NCI-H1092 treated with DMSO at 0.1 percent for 48 hours (cell line): ENCODE measurements around the gene GRIN2C.

ENCODE experiments used
- DNase-seq: peaks from one replicate; lab custom pipeline; 2025; lab: John Stamatoyannopoulos, UW

The GRIN2C gene

DNA sequence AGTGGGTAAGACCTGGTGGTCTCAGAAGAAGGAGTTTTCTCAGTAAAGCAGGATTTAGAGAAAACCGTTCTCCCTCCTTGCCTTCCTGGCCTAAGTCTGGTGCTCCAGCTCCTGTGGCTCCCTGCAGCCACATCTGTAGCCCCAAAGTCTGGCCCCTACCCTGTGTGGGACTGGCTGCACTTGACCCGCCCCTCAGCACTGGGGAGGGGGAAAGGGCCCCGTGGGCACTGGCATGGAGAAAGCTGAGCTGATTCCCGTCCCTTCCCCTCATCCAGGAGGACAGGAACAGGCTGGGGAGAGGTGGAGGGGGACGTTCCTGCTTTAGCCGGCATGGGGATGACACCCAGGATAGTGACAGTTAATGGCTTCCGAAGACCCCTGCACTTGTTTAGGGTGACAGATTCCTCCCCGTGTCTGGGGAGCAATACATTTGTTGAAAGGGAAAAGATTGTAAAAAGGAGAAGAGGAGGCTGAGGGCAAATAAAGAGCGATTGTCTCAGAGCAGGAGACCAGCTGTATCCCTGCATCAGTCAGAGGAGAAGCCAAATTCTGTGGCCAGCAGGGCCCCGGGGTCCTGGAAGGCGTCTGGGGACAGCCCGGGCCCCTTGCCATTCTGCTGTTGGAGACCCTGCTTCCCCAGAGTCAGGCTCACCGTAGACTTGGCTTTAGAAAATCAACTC lies 37.9 kb downstream of the GRIN2C start:
- DNase-seq, result no peak

DNA sequence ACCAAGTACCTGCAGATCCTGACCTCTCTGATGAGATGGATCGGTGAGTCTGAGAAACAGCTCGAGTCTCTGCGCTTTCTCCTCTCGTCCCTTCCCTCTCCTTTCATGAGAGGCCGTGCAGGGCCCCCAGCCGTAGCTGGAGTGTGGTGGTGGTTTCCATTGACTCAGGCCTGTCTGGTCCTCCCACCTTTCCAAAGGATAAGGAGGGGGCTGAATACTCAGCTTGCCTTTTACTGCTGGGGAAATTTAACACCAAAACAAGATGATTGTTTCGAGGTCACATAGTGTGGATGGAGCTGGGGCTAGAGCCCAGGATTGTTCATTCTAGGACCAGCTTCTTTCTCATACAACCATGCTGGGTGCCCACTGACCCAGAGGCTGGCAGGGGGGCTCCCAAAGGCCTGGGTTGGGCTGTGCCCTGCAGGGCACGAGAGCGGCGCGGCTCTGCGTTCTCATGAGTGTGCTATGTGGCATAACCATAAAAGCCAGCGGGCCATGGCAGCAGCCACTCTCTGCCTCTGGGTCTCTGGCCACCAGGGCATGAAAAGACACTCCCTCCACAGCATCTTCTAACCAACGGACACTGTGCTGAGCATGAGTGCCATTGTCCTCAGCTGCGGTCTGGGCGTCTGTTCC lies 39.8 kb downstream of the GRIN2C start:
- DNase-seq, result no peak

DNA sequence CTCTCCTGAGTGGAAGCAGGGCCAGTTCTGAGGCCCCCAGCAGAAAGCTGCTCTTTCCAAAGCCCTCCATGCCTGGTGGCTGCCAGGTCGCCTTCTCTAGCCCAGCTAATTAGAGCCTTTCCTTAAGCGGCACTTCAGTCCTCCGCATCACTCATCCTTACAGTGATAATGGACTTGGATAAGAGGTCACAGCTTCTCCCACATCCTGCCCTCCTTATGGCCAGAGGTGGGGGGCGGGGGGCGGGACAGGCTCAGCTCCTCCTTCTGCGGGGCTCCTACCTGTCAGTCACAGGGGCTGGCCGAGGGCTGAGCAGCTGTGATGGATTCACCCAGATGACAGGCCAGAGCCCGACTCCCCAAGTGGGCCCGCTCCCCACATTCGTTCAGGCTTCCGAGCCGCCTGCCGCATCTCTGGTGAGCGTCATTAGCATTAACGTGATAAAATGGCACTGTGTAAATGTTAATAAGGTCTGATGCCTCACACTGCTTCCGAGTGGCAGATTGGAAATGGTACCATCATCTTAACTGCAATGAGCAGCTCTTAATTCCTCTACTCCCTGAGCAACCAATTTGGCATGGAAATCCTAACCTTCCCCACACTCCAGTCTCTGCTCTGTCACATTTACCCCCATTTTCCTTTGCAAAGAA lies 41.3 kb downstream of the GRIN2C start:
- no peak for DNase-seq

DNA sequence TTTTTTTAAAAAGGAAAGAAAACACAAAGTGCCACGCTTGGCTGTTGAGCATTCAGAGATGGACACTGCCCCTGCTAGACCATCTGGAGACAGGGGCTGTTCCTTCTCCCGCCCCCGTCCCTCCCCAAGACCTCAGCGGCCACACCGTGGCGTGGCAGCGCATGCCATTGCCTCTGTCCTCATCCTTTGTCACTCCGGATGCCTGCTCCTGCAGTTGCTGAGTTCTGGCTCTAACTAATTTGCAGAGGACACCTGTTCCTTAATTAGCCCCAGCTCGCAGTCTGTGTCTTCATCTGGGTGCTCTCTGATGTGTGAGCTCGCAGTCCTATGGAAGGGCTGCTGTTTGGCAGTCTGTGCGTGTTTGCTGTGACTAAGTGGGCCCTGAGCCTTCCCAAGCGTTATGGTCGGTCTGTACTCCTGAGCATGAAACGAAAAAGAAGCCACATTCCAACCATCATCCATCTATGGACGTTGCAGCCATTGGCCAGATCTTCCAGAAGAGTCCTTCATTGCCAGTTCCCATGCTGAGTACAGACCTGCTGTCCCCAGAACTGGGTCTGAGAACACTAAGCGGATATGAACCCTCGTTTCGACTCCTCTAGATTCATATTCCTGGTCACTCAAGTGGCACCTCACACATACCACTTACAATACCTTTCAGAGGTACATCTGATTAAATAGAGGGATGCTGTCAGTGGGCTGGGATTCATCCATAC lies 42.6 kb downstream of the GRIN2C start:
- no peak for DNase-seq

DNA sequence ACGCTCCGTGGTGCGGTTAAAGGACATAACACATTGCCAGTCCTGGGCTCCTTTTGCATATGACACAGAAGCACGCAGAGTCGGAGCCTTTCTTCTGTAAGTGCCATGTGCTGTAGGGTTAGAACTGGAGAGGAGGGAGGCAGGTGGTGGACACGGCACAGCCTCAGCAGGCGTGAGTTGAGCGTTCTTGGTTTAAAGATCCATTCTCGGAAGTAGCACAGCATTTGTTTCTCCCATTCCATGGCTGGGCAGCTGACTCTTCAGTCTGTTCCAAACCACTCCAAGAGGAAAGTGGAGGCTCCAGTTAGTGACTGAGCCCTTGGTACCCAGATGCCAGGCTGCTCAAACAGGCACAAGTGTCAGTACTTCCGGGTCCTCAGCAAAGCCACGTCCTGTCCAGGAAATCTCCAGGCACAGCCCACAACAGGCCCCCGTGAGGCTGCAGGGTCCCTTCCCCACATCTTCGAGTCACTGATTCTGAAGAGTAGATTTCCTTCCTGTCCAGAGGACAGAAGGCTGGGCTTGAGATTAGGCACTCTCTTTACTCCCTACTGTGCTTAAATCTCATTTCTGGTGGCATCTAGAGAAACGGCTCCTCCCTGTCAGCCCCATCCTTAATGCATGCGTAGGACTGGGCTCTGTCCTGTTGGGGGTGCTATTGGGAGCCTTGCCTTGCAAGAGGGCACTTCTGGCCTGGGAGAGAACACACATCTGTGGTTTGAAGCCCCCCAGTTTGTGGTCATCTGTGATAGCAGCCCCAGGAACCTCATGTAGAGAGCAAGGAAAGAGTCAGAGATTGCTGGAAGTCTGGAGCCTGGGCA lies 43.9 kb downstream of the GRIN2C start:
- no peak for DNase-seq

DNA sequence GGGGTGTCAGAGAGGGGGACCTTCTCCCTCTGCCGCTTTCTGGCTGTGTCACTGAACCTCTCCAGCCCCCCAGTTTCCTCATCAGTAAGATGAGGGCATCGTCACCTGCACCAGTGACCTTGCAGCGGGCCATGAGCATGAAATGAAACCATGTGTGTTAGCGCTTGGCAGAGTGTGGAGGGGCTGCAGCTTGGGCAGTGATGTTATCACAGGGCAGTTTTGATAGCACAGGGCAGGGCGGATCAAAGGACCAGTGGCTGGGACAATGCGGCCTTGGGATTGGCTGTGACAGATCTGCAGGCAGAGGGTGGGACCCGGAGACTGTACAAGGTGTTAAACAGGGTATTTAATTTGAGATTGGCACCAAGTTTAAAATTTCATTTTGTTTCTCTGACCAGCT lies 44.6 kb downstream of the GRIN2C start:
- DNase-seq, result no peak

DNA sequence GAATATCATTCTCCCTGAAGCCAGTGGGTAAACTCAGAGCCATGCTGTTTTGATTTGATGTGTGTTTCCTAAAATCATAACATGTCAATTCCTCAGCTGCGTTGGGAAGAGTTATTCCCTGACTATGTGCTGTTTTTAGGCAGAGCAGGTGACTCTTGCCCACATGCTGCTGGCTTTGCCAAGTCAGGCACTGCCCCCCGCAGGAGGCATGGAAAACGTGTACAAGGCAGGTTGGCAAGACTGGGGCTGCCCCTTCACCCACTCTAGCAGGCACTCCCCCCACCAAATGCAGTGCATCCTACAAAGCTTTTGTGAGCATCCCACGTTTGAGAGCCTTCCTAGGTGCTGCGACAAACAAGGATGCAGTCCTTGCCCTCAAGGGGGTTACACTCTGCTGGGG lies 45.2 kb downstream of the GRIN2C start:
- DNase-seq, result no peak

DNA sequence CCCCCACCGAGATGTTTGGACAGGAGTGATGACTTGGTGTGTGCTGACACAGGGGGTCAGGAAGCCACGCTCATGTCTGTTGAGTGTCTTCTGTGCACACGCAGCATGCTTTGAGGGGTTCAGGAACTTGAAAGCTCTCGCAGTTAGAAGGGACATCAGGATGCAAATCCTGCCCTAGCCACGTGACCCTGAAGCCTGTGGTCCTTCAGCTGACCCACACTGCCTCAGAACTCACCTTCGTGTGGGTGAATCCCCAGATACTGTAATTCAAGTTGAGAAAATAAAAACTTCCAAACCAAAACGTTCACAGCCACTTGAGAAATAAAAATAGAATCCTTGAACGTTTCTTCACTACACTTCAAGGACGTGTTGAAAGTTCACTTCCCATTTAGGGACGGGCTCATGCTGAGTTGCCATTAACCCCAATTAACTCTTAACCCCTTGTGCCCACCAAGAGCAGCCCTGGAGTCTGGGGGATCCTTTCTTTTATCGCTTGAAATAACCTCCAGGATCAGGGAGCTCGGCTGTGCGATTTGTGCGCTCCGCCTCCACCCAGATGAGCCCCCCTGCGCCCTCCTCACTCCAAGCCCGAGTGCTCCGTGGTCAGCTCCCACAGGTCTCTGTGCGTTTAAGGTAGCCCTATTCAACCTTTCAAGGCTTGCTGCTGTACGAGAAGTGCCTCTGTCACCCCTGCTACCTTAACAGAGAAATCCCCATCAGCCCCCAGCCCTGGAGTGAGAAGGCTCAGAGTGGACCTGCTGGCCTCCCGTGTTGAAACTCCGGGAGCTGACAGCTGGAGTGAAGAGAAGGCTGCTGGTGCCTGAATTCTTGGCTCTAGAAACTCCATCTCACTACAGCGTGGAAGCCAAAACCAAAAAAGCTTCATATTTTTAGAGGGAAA lies 47.3 kb downstream of the GRIN2C start:
- no peak for DNase-seq

DNA sequence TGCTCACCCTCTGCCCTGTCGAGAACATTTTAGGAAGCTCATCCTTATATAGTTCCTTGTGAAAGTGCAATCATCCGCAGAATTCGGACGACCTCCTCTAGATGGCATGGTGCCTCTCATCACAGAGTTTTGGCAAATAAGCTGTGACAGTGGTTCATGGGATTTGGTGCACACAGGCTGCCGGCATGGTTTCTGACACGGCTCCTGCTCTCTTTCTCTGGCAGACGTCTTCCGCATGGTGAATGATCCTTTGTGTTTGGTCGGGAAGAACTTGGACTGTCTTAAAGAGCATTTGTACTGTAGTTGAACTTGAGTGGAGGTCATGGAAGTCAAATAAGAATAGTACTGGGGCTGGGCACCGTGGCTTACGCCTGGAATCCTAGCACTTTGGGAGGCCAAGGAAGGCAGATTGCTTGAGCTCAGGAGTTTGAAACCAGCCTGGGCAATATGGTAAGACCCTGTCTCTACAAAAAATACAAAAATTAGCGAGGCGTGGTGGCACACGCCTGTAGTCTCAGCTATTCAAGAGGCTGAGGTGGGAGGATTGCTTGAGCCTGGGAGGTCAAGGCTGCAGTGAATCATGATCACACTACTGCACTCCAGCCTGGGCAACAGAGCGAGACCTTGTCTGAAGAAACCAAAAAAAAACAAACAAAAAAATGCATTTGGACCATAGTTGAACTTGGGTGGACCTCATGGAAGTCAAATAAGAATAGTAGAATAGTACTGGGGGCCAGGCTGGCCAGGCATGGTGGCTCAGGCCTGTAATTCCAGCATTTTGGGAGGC lies 48.8 kb downstream of the GRIN2C start:
- DNase-seq, result no peak

DNA sequence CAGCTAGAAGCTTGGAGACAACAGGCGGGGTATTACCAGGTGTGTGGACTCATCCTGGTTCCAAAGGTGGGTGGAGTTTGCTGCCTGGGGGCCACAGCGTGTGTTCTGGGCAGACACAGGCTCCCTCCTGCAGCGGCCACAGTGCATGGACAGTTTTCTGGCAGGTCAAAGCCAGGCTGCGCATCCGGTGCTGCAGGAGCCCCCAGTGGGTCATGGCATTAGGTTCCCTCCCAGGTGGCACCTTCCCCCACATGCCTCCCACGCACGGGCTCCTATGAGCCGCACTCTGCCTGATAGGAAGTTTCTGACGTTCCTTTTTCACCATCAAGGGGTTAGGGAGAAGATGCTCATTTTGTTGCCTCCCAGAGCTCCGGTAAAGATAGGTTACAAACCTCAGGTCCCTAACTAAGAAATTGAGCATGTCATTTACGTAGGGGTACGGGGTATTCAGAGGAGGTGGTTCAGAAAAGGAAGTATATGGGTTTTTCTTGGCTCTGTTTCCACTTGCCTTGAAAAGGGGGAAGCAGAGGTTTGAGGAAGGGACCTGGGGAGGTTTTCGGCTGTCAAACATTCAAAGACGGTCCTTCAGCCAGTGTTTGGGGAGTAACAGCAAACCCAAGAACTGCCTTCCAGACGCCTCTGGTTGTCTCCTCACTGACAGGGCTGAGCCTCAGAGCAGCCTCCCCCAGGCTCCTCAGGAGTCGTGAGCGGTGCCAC lies 50.8 kb downstream of the GRIN2C start:
- DNase-seq, result no peak

DNA sequence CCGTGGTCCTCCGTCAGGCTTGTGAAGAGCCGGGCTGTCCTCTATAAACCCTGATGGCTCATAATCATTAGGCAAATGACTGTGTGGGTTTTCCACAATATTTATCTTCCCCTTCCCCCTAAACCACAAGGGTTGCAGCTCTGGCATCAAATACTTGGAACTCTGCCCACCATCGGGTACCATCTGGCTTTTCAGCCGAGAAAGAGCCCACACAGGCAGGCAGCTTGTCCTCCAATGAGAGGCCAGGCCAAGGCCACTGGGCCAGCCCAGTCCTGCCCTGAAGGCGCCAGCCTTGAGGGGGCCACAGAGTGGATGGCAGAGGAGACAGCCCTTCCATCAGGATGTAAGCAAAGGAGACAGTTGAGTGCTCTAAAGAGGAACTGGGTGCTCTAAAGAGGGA lies 51.8 kb downstream of the GRIN2C start:
- DNase-seq, result peak; percentile 23

DNA sequence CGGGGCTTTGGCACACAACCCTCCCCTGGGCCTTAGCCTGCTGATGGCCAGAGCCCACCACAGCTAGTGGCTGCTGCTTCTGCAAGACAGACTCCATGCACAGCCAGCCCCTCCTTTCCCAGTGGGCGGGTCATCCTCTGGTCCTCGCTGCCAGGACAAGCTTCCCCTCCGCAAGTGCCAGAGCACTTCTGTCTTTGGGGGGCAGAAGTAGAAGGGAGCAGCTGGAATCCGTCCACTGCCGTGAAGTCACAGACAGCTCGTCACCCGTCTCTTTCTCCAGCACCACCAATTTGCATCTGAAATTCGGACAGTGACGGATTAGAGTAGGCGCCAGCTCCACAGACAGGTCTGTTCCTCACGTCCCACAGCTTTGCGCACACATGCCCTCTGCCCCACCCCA lies 52.2 kb downstream of the GRIN2C start:
- no peak for DNase-seq

DNA sequence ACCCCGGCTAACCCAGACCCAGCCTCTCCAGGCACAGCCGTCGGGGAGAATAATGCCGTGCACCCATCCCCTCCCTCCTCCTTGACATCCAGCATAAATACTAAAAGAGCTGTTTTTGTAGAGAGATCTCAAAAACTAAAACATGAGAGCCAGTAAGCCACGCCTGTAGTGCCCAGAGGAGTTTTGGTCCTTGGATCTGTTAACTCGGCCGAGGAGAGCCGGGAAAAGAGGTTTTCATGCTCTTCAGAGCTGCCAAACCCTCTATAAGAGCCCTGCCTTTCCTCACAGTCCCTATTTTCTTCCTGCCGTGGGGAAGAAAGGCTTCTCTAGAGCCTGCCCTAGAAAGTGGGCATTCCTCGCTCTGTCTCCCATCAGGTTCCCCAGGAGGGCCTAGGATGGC lies 53.4 kb downstream of the GRIN2C start:
- no peak for DNase-seq

DNA sequence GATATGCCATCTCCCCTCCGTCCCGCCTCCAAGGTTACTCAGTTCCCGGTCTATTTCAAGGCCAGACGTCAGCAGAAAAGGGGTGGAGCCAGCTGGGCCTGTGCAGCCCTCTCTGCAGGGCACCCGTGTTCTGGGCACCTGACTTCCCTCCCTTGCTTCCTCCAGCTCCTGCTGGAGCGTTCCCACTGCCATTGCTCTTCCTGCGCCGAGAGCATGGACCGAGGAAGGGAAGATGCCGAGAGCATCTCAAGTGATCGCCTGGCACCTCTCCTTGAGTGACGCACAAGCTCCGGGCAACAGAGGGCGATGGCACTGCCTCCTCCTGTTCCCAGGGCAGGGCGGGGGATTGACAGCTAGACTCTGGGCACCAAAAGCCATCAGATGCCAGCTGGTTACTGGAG lies 54.1 kb downstream of the GRIN2C start:
- DNase-seq, result no peak

DNA sequence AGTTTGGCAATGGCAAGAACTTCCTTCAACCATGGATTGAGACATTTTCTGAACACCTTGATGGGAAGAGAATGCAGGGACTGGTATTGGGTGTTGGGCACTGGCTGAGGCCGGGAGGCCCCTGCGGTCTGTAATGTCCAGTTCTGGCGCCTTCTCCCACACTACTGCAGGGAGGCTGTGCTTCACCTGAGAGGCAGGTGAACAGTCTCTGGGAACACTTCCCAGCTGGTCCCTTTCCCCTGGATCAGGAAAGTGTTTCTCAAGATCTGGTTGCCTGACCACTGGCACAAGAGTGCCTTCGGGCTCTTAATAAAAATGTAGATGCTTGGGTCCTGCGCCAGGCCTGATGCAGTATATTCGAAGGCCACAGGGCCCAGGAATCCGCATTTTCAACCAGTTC lies 55.0 kb downstream of the GRIN2C start:
- DNase-seq, result no peak

DNA sequence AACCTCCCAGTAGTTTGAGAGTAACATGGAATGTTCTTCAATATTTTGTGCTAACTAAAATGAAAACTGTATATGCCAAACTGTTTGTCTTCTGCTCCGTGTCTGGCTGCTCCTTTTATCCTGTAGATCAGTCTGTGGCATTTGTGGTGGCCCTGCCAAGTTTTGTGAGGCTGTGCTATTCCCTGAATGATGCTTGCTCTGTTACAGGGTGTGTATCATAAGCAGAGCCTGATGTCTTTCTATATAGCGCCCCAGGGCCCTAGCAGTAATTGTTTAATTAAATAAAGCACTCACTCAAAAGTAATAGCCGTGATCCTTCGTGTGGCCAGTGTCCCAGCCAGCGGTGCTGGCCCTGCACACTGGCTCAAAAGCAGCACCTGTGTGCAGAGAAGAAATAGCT lies 55.7 kb downstream of the GRIN2C start:
- no peak for DNase-seq

DNA sequence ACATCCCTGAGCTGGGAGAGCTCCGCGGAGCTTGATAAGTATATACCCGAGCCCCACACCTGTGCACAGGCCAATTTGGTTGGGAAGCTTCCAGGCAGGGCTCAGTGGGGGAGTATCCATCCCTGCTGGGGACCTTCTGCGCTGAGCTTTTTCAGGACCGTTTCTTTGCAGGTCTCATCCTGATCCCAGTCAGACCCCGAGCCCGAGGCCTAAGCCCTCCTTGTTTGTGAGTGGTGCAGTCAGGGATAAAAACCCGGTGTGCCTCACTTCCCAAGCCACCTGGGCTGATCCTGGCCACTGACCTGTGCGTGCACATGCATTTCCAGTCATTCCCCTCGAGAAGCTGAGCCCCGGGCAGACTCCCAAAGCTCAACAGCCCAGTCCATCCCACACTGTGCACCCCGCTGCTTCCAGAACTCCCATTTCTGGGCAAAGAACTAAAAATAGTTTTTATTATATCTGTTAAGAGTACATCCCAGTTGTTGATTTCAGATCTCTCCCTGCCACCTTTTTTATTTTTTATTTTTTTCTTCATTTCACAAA lies 56.2 kb downstream of the GRIN2C start:
- no peak for DNase-seq

DNA sequence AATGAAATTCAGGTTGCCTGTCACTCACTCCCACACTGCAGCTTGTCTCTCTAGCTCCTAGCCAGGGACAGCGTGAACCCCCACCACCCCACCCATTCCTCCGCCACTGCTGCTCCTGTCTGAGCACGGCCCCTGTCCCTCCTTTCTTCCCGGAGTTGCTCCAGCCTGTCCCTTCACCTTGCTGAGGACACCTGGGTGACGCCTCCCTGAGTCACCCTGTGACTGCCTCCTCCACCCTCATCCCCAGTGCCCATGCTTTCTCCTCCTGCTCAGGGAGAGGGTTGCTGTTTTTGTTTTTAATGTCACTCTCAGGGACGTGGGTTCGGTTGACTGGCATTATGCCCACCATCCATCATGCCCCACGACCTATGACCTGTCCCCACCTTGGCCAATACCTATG lies 57.8 kb downstream of the GRIN2C start:
- DNase-seq, result no peak

DNA sequence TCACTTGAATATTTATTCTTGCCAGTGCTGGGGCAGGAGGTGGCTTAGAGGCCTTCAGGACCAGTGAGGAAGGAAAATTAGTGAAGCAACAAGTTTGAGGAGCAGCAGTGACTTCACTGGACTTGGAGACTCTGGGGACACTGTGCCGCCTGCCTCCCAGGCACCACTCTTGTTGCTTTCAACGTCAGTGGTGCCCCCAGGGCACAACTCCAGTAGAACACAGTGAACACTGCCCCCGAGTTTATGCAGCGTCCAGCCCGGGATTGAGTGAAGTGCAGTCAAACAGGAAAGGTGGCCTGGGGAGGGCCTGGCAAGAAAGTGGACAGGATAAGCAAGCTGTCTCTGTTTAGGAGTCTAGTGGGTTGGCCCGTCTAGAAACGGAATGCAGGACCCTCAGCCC lies 59.2 kb downstream of the GRIN2C start:
- no peak for DNase-seq
